SU-DHL-6 (cell line): Measurements from ENCODE around the gene ATP11A.

Source experiments
- H2AFZ ChIP-seq: fragments of 200-600 bp; sonication (generic); 2 replicates; pipeline ENCODE4 v1.6.1; 2014; ENCODE audit warnings: low read depth, mild to moderate bottlenecking, moderate library complexity, mixed read lengths, antibody characterized with exemption, low read length; ENCODE audit not compliant: severe bottlenecking
- H3F3A ChIP-seq: fragments of 200-600 bp; shearing (Covaris generic); 2 replicates; pipeline ENCODE4 v1.6.0; 2016; ENCODE audit warnings: antibody characterized with exemption, mild to moderate bottlenecking; ENCODE audit not compliant: insufficient read depth
- H3K27ac ChIP-seq: fragments of 200-600 bp; sonication (generic); 2 replicates; pipeline ENCODE4 v1.5.1; 2016; ENCODE audit warnings: low read depth, mild to moderate bottlenecking, low read length, moderate library complexity, mixed read lengths
- H3K27me3 ChIP-seq: fragments of 200-600 bp; sonication (generic), shearing (Covaris generic); 2 replicates; pipeline ENCODE4 v1.6.0; 2014; ENCODE audit warnings: mild to moderate bottlenecking, low read length
- H3K36me3 ChIP-seq: fragments of 200-600 bp; sonication (generic); 2 replicates; pipeline ENCODE4 v1.6.1; 2014; ENCODE audit warnings: mild to moderate bottlenecking, low read length, mixed read lengths
- H3K4me2 ChIP-seq: fragments of 300-600, 200-600 bp; shearing (Covaris generic), sonication (generic); 2 replicates; pipeline ENCODE4 v1.6.0; 2014; ENCODE audit warnings: low read length, low read depth, mild to moderate bottlenecking; ENCODE audit not compliant: poor library complexity, severe bottlenecking
- H3K4me3 ChIP-seq: fragments of 200-600 bp; sonication (generic); 2 replicates; pipeline ENCODE4 v1.5.1; 2014; ENCODE audit warnings: antibody characterized with exemption, low read length, mild to moderate bottlenecking, mixed read lengths; ENCODE audit not compliant: insufficient read depth, poor library complexity, severe bottlenecking
- H3K79me2 ChIP-seq: fragments of 200-600 bp; sonication (generic); 2 replicates; pipeline ENCODE4 v1.6.1; 2014; ENCODE audit warnings: mild to moderate bottlenecking, low read length, moderate library complexity; ENCODE audit not compliant: insufficient read depth
- H3K9ac ChIP-seq: fragments of 200-600 bp; sonication (generic); 2 replicates; pipeline ENCODE4 v1.7.0; 2014; ENCODE audit warnings: mild to moderate bottlenecking, low read length
- H3K9me2 ChIP-seq: fragments of 200-600 bp; sonication (generic); replicated peaks from 2 replicates; pipeline ENCODE4 v1.6.1; 2014; ENCODE audit warnings: low read length; ENCODE audit not compliant: insufficient read depth
- H3K9me3 ChIP-seq: fragments of 200-600 bp; sonication (generic); 2 replicates; pipeline ENCODE4 v1.6.1; 2014; ENCODE audit warnings: low read length, mixed read lengths; ENCODE audit not compliant: insufficient read depth
- H4K20me1 ChIP-seq: fragments of 200-600 bp; sonication (generic); 2 replicates; pipeline ENCODE4 v1.6.1; 2014; ENCODE audit warnings: low read depth, mild to moderate bottlenecking, antibody characterized with exemption, low read length, moderate library complexity, mixed read lengths
- EZH2phosphoT487 ChIP-seq: fragments of 200-600 bp; sonication (generic), shearing (Covaris generic); conservative IDR thresholded peaks from 2 replicates; pipeline ENCODE4 v1.6.1; 2018; ENCODE audit warnings: mild to moderate bottlenecking, antibody characterized with exemption, low read length, moderate library complexity, mixed read lengths
- TF ChIP-seq, protein P1 (sequence below): fragments of 200-600 bp; sonication (generic); IDR thresholded peaks from one replicate; pipeline ENCODE4 v1.5.1; 2017; ENCODE audit warnings: antibody characterized with exemption, mild to moderate bottlenecking, low read length, moderate library complexity; ENCODE audit not compliant: insufficient read depth, poor library complexity, severe bottlenecking

The ATP11A gene

DNA sequence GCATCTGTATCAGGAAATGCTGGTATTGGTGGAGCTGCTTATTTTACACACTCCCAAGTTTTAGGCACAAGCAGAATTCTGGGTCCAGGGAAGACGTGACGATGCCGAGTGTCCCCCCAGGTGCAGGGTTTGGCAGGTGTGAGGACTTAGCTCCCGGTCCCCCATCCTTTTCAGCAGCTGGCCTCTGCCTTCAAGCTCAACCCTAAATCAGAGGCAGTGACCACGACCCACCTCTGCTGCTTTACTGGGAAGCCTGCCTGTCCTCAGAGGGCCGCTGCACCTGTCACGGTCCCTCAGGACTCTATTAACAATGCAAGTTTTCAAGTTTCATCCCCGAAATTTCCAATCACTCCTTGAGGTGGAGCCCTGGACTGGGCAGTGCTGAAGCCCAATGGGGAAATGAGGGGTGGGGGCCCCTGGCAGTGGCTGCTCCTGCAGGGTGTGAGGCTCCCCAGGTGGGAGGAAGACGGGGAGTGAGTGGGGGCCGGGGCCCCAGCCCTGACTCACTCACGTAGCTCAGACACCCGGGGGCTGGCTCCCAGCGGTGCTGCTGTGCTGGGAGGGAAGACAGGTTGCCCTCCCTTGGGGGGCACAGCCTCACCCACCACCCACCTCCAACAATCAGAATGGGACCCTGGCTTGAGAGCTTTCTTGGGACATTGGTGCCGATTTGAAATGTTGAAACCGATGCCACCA is 186.6 kb downstream of the ATP11A start:
- Histone ChIP-seq H3K79me2 (no peaks in the 10 kb centered on the region), H4K20me1 (no peaks in the 10 kb centered on the region), H3K36me3 (no peaks in the 10 kb centered on the region), H3F3A (peaks cover 19% of the 10 kb centered on the region), H3K9me3 (no peaks in the 10 kb centered on the region), H3K27me3 (no peaks in the 10 kb centered on the region), H3K9ac (no peak overlapping the region), H3K9me2 (no peaks in the 10 kb centered on the region), H3K4me3 (no peak overlapping the region), H3K27ac (no peak overlapping the region), H3K4me2 (no peak overlapping the region), H2AFZ (no peak overlapping the region)
- TF ChIP-seq, protein P1, sequence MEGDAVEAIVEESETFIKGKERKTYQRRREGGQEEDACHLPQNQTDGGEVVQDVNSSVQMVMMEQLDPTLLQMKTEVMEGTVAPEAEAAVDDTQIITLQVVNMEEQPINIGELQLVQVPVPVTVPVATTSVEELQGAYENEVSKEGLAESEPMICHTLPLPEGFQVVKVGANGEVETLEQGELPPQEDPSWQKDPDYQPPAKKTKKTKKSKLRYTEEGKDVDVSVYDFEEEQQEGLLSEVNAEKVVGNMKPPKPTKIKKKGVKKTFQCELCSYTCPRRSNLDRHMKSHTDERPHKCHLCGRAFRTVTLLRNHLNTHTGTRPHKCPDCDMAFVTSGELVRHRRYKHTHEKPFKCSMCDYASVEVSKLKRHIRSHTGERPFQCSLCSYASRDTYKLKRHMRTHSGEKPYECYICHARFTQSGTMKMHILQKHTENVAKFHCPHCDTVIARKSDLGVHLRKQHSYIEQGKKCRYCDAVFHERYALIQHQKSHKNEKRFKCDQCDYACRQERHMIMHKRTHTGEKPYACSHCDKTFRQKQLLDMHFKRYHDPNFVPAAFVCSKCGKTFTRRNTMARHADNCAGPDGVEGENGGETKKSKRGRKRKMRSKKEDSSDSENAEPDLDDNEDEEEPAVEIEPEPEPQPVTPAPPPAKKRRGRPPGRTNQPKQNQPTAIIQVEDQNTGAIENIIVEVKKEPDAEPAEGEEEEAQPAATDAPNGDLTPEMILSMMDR, result no peak
- TF ChIP-seq EZH2phosphoT487, result no peak

DNA sequence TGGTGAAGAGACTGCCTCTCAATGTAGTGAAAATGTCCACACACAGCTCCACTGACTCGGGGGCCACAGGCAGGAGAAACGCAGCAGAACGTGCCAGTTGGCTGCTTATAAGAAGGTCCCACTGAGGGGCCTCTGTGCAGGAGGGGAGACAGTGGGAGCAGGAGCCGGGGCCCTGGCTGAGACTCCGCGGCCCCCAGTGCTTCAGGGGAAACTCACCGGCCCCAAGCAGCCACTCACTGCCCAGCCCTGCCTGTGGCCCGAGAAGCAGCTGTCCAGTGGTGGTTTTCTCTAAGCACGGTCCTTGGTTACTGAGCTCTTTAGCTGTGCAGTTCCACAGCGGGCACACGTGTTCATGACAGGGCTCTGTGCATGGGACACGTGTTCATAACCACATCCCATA is 187.2 kb downstream of the ATP11A start:
- no peaks in the 10 kb centered on the region for H3K9me3 ChIP-seq
- H3K27ac ChIP-seq, result no peak overlapping the region
- no peaks in the 10 kb centered on the region for H3K79me2 ChIP-seq
- no peaks in the 10 kb centered on the region for H3K36me3 ChIP-seq
- H3K4me2 ChIP-seq, result no peak overlapping the region
- no peaks in the 10 kb centered on the region for H4K20me1 ChIP-seq
- H3K27me3 ChIP-seq, result no peaks in the 10 kb centered on the region
- H2AFZ ChIP-seq, result no peak overlapping the region
- H3F3A ChIP-seq, result peaks cover 19% of the 10 kb centered on the region
- no peak for TF ChIP-seq EZH2phosphoT487
- TF ChIP-seq, protein P1, result no peak
- no peak overlapping the region for H3K4me3 ChIP-seq
- H3K9ac ChIP-seq, result no peak overlapping the region
- H3K9me2 ChIP-seq, result no peaks in the 10 kb centered on the region

DNA sequence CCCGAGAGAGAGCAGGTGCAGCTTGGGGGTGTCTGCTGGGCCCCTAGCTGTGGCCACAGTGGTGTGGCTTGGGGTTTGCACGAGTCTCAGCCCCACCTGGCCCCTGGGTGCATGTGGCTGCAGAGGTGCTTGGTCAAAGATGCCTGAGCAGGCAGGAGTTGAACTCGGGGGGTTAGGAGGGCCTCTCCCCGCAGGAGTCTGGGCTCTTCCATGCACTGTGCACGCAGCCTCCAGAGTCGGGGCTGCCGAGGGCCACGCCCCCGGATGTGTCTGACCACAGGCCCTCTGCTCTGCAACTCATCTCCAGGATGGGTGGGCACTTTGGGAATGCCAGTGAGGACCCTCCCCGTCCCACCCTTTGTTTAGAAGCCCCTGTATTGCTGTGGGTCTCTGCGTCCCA is 187.7 kb downstream of the ATP11A start:
- no peaks in the 10 kb centered on the region for H3K9me3 ChIP-seq
- no peaks in the 10 kb centered on the region for H3K27me3 ChIP-seq
- H4K20me1 ChIP-seq, result no peaks in the 10 kb centered on the region
- no peaks in the 10 kb centered on the region for H3K79me2 ChIP-seq
- H3K27ac ChIP-seq, result no peak overlapping the region
- H3K4me2 ChIP-seq, result no peak overlapping the region
- peaks cover 17% of the 10 kb centered on the region for H3F3A ChIP-seq
- no peak overlapping the region for H3K4me3 ChIP-seq
- no peaks in the 10 kb centered on the region for H3K9me2 ChIP-seq
- no peaks in the 10 kb centered on the region for H3K36me3 ChIP-seq
- H3K9ac ChIP-seq, result no peak overlapping the region
- TF ChIP-seq, protein P1, result no peak
- TF ChIP-seq EZH2phosphoT487, result no peak
- no peak overlapping the region for H2AFZ ChIP-seq
